ENCODE data around the gene PTPN21. TPM values are rescaled to one million over a fixed set of nuclear protein-coding genes. Genes with fewer than 3 reads are reported as not detected.
"Not testable (repeated sequence)": the region's sequence is repeated elsewhere in the genome, so short reads cannot be mapped to it uniquely, and the experiment has no call there.

PTPN21 gene
- total RNA-seq, 2 experiments from 2014 or later: not detected

- no peaks in the 10 kb centered on the region for H3K9me3 Mint-ChIP-seq
- ChIA-PET POLR2A (no interaction called here), CTCF (interaction anchor here (0.7 kb wide), 1 partner anchor 10 kb away, joined by 4 read pairs; no protein-coding TSS in a partner anchor)
- H3K4me1 Mint-ChIP-seq: no peaks in the 10 kb centered on the region
- H3K4me3 Mint-ChIP-seq: no peak overlapping the region
- no peaks in the 10 kb centered on the region for H3K36me3 Mint-ChIP-seq (ENCODE audit: low read depth)
- peaks cover 14% of the 10 kb centered on the region for H3K27me3 Mint-ChIP-seq
- DNase-seq: no peak
- H3K27ac Mint-ChIP-seq: no peak overlapping the region
Measured at GRCh38 chr14:88546621-88547385, 8.0 kb downstream of the PTPN21 start.

DNA sequence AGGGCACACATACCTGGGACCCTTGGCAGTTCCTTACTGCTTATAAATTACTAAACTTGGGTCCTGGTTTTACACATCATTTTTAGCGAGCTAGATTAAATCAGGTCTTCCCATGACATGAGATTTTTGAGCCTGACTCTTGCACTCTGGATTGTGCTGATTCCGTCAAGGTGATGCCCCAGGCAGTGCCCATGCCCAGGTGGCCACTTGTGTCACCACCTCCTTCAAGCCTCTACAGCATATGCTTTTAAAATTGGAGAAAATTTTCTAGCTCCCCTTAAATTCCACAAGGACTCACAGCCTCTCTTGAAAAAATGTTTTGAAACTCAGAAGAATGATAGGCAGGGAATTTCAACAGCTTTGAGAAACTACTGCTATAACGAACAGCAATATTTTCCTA, 9.6 kb downstream of the PTPN21 start:
- no peaks in the 10 kb centered on the region for H3K4me1 Mint-ChIP-seq
- no peaks in the 10 kb centered on the region for H3K36me3 Mint-ChIP-seq (ENCODE audit: low read depth)
- ChIA-PET POLR2A (no interaction called here), CTCF (interaction anchor here (0.6 kb wide), 1 partner anchor 368 kb away, joined by 3 read pairs; no protein-coding TSS in a partner anchor)
- DNase-seq: no peak
- H3K4me3 Mint-ChIP-seq: no peak overlapping the region
- no peak overlapping the region for H3K27ac Mint-ChIP-seq
- H3K9me3 Mint-ChIP-seq: no peaks in the 10 kb centered on the region
- H3K27me3 Mint-ChIP-seq: peaks cover 5% of the 10 kb centered on the region

GRCh38 chr14:88542857-88543795, 11.7 kb downstream of the PTPN21 start:
- H3K36me3 Mint-ChIP-seq (ENCODE audit: low read depth): no peaks in the 10 kb centered on the region
- ChIA-PET CTCF (interaction anchor here (1.6 kb wide), 1 partner anchor 13 kb away, joined by 3 read pairs; no protein-coding TSS in a partner anchor), POLR2A (no interaction called here)
- H3K4me3 Mint-ChIP-seq: no peak overlapping the region
- no peaks in the 10 kb centered on the region for H3K9me3 Mint-ChIP-seq
- H3K4me1 Mint-ChIP-seq: no peaks in the 10 kb centered on the region
- peaks cover 6% of the 10 kb centered on the region for H3K27me3 Mint-ChIP-seq
- DNase-seq: no peak
- no peak overlapping the region for H3K27ac Mint-ChIP-seq

GRCh38 chr14:88541324-88541723, 13.5 kb downstream of the PTPN21 start:
- no peak overlapping the region for H3K27ac Mint-ChIP-seq
- POLR2A ChIA-PET: no interaction called here
- H3K9me3 Mint-ChIP-seq: no peaks in the 10 kb centered on the region
- H3K4me1 Mint-ChIP-seq: no peaks in the 10 kb centered on the region
- CTCF ChIA-PET: interaction anchor here (1.6 kb wide), 1 partner anchor 15 kb away, joined by 3 read pairs; no protein-coding TSS in a partner anchor
- peaks cover 6% of the 10 kb centered on the region for H3K27me3 Mint-ChIP-seq
- H3K36me3 Mint-ChIP-seq (ENCODE audit: low read depth): no peaks in the 10 kb centered on the region
- H3K4me3 Mint-ChIP-seq: no peak overlapping the region
- no peak for DNase-seq

DNA sequence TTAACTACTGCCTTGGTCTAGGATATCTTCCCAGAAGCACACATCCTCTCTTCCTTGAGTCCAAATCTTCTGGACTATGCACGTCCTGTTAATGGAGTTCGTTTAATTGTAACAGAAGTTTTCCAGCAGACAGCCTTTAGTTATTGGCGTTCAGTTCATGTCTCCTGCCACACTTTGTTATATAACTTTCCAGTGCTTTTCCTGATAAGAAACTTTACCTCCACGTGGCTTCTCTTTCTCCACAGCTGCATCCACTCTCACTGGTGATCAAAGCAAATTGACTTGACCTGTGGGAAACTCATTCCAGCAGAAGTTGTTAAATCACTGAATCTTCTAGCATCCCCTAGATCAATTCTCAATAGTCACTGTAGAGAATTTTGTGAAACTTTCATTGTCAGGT, 19.0 kb downstream of the PTPN21 start:
- ChIA-PET CTCF (no interaction called here), POLR2A (no interaction called here)
- Mint-ChIP-seq H3K27me3 (peaks cover 6% of the 10 kb centered on the region), H3K4me3 (no peak overlapping the region), H3K36me3 (ENCODE audit: low read depth) (no peaks in the 10 kb centered on the region), H3K9me3 (no peaks in the 10 kb centered on the region), H3K27ac (no peak overlapping the region), H3K4me1 (no peaks in the 10 kb centered on the region)
- DNase-seq: no peak

- no peak overlapping the region for H3K27ac Mint-ChIP-seq
- ChIA-PET POLR2A (no interaction called here), CTCF (no interaction called here)
- DNase-seq: no peak
- H3K4me1 Mint-ChIP-seq: no peaks in the 10 kb centered on the region
- H3K27me3 Mint-ChIP-seq: peaks cover 12% of the 10 kb centered on the region
- peaks cover 2% of the 10 kb centered on the region for H3K9me3 Mint-ChIP-seq
- no peaks in the 10 kb centered on the region for H3K36me3 Mint-ChIP-seq (ENCODE audit: low read depth)
- no peak overlapping the region for H3K4me3 Mint-ChIP-seq
Measured at GRCh38 chr14:88535149-88535548, 19.7 kb downstream of the PTPN21 start.

DNA sequence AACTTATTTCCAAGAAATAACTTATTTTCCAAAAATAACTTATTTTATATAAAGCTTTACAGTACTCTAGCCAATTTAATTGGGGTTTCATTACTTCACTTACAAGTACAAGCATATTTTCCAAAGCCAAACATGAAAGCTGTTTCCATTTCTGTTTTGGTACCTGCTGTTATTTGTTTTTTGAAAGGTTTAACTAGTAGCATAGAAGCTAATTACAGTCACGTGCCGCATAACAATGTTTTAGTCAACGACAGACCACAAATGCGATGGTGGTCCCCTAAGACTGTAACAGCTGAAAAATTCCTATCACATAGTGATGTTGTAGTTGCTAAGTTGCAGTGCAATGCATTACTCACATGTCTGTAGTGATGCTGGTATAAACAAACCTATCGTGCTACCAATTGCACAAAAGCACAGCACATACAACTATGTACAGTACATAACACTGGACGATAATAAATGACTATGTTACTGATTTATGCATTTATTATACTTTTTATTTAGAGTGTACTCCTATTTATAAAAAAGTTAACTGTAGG, 21.7 kb downstream of the PTPN21 start:
- CTCF ChIA-PET: no interaction called here
- H3K27ac Mint-ChIP-seq: no peak overlapping the region

GRCh38 chr14:88529889-88530288, 24.9 kb downstream of the PTPN21 start:
- H3K27ac Mint-ChIP-seq, CTCF ChIA-PET: not testable (repeated sequence)

More for the DNA sequence above, 21.7 kb downstream of the PTPN21 start:
- Mint-ChIP-seq H3K36me3 (ENCODE audit: low read depth) (no peaks in the 10 kb centered on the region), H3K9me3 (peaks cover 2% of the 10 kb centered on the region), H3K4me3 (no peak overlapping the region), H3K27me3 (peaks cover 18% of the 10 kb centered on the region), H3K4me1 (no peaks in the 10 kb centered on the region)
- DNase-seq: no peak
- POLR2A ChIA-PET: no interaction called here

DNA sequence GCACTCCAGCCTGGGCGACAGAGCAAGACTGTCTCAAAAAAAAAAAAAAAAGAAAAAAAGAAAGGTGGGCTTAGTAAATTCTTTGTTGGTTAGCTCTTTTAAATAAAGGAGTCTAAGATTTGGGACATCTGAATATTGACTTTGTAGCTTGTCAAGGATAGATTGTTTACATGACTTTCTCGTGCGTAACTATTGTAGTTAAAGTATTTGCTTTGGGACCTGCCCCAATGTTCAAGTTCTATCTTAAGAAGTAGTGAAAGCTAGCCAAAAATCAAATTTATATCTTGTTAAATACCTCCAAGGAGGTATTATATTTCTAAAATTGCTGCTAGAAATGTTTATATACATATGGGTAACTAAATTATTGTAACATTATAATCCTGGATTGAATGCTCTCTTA, 32.4 kb downstream of the PTPN21 start:
- CTCF ChIA-PET: no interaction called here
- Mint-ChIP-seq H3K27ac (no peak overlapping the region), H3K36me3 (ENCODE audit: low read depth) (no peaks in the 10 kb centered on the region), H3K27me3 (peaks cover 23% of the 10 kb centered on the region), H3K9me3 (no peaks in the 10 kb centered on the region), H3K4me1 (no peaks in the 10 kb centered on the region), H3K4me3 (no peak overlapping the region)
- POLR2A ChIA-PET: no interaction called here
- DNase-seq: no peak

More at GRCh38 chr14:88529889-88530288, 24.9 kb downstream of the PTPN21 start:
- DNase-seq; H3K4me1 Mint-ChIP-seq; POLR2A ChIA-PET; H3K9me3 Mint-ChIP-seq; H3K36me3 Mint-ChIP-seq (ENCODE audit: low read depth); H3K4me3 Mint-ChIP-seq: not testable (repeated sequence)
- peaks cover 30% of the 10 kb centered on the region for H3K27me3 Mint-ChIP-seq

DNA sequence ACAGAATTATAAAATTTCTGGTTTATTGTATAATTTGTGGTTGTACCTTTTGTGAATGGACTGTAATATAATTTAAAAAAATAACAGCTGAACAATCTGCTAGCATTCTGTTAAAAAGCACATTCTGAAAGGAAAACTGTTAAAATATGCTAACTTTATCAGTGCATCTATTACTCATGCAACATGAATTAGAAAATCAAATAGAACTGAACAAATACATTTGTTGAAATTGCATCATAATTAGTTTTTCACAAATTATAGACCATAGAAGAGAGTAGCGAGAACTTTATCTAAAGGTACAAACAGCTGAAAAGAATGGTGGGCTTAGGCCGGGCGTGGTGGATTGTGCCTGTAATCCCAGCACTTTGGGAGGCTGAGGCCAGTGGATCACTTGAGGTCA, 33.0 kb downstream of the PTPN21 start:
- ChIA-PET CTCF (no interaction called here), POLR2A (no interaction called here)
- Mint-ChIP-seq H3K27me3 (peaks cover 21% of the 10 kb centered on the region), H3K9me3 (no peaks in the 10 kb centered on the region), H3K27ac (no peak overlapping the region), H3K36me3 (ENCODE audit: low read depth) (no peaks in the 10 kb centered on the region), H3K4me1 (peaks cover 4% of the 10 kb centered on the region), H3K4me3 (no peak overlapping the region)
- no peak for DNase-seq

DNA sequence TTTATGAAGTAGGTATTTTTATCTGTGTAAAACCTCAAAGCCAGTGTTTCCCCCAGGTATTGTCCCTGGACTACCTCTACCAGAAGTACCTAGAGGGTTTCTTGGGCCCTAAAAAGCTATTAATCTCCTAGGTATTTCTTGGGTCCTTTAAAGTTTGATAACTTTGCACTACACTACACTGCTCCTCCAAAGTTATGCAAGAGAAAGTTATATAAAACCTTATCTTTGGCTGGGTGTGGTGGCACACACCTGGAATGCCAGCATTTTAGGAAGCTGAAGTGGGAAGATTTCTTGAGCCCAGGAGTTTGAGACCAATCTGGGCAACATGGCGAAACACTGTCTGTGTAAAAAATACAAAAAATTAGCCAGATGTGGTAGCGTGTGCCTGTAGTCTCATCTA, 34.9 kb downstream of the PTPN21 start:
- no peak overlapping the region for H3K4me3 Mint-ChIP-seq
- H3K36me3 Mint-ChIP-seq (ENCODE audit: low read depth): no peaks in the 10 kb centered on the region
- H3K27ac Mint-ChIP-seq: no peak overlapping the region
- peaks cover 8% of the 10 kb centered on the region for H3K4me1 Mint-ChIP-seq
- H3K9me3 Mint-ChIP-seq: no peaks in the 10 kb centered on the region
- ChIA-PET CTCF (no interaction called here), POLR2A (no interaction called here)
- peaks cover 30% of the 10 kb centered on the region for H3K27me3 Mint-ChIP-seq
- no peak for DNase-seq

DNA sequence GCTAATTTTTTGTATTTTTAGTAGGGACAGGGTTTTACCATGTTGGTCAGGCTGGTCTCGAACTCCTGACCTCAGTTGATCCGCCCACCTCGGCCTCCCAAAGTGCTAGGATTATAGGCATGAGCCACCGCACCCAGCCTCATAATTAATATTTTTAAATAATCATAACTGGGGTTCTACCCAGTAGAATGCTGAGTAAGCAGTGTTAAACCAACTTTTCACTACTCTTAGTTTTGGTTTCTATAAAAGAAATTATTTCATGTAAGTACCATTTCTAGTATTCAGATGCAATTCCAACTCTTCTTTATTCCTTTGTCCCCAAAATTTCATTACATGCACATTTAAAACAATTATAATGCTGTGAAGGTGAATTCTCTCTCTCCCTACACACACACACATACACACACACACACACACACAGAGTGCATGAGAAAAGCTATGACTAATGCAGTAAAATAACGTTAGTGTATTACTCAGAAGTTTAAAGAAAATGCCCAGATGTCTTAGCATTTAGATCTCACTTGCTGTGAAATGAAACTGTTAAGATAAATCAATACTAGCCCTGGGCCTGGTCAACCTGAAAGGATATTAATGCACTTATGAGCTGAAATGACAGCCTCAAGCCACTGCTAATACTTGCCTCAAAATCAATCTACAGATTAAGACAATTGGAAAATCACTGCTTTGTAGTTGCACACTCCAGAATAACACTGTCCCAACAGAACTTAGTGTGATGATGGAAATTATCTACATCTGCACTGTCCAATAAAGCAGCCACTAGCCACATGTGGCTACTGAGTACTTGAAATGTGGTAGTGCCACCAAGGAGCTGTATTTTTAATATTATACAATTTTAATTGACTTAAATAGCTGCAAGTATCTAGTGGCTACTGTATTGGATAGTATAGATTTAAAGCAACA, 36.0 kb downstream of the PTPN21 start:
- no peaks in the 10 kb centered on the region for H3K36me3 Mint-ChIP-seq (ENCODE audit: low read depth)
- CTCF ChIA-PET: no interaction called here
- peaks cover 27% of the 10 kb centered on the region for H3K27me3 Mint-ChIP-seq
- no peaks in the 10 kb centered on the region for H3K9me3 Mint-ChIP-seq
- DNase-seq: no peak
- peaks cover 8% of the 10 kb centered on the region for H3K4me1 Mint-ChIP-seq
- H3K27ac Mint-ChIP-seq: no peak overlapping the region
- POLR2A ChIA-PET: no interaction called here
- no peak overlapping the region for H3K4me3 Mint-ChIP-seq

Measured in activated CD4-positive, alpha-beta T cell treated with anti-CD3 and anti-CD28 coated beads, Interleukin-2, amount 10 ng/mL, durations not matched to agents 7 days and 5 days (primary cell).